Epidermal melanocyte (primary cell): ENCODE results near the gene CDC45.

Experiments used
- DNase-seq: peaks from one replicate; pipeline ENCODE4 v3.0.0; 2011; ENCODE audit warnings: low spot score; ENCODE audit not compliant: insufficient read length

Gene CDC45

GRCh38 chr22:19467912-19468311 is 11.8 kb upstream of the CDC45 start:
- no peak for DNase-seq

- no peak for DNase-seq
Measured at GRCh38 chr22:19469421-19469820, 10.3 kb upstream of the CDC45 start.

- no peak for DNase-seq
Measured at GRCh38 chr22:19470010-19470409, 9.7 kb upstream of the CDC45 start.

DNA sequence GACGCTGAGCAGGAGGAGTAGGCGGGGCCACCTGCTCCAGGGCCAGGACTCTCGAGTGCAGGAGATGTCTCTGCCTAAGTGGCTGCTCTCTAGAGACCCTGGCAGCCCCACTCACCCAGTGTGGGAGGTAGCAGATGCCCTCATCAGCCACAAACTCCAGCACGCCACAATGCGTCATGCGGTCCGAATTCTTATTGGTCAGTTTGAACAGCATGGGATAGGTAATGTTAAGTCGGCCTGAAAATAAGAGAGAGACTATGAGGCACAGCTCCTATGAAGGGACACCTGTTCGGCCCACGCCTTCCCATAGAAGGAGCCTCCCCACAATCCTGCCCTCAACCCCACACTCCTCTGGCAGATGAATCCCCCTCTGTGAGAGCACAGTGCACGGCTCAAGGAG is 8.1 kb upstream of the CDC45 start:
- no peak for DNase-seq

GRCh38 chr22:19472233-19472632 is 7.5 kb upstream of the CDC45 start:
- no peak for DNase-seq

GRCh38 chr22:19473578-19473977 is 6.1 kb upstream of the CDC45 start:
- no peak for DNase-seq

DNA sequence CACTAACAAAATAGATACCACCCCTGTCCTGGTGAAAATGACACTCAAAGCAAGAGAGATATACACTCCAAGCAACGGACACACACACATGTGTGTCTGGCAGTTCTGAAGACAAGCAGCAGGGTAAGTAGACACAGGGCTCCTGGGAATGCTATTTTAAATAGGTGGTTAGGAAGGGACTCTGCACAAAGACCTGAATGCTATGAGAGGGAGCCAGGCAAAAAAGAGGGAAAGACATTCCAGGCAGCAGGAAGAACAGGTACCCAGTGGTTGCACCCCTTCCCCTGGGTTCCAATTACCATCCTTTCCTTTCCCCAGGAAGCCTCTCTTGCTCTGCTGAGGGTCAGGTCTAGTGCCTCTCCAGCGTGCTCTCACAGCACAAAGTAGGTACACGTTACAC is 3.7 kb upstream of the CDC45 start:
- DNase-seq, result no peak

- DNase-seq, result no peak
Measured at GRCh38 chr22:19477321-19478044, 2.2 kb upstream of the CDC45 start.

GRCh38 chr22:19478045-19478900 is 1.4 kb upstream of the CDC45 start:
- DNase-seq, result no peak

DNA sequence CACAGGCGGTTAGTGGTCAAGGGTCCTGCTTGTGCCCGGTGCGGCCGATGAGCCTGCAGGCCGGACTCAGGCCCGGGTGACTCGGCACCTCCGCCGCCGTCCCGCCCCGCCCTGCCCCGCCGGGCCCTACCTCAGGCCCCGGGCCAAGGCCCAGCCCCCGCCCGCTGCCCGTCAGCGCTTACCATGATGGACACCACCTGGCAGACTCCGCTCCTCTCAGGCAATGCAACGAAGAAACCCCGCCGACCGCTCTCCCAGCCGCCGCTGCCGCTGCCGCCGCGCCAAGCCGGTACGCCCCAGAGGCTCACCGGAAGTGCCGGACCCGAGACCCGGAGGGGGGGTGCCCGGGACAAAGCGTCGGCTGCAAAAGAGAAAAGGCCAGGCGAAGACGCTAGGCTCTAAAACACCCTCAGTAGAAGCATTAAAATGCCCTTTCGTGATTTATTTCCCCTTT is 792 bp upstream of the CDC45 start, which contains the start of gene UFD1:
Gene UFD1 (minus strand): TSS at position 293 of the 454 bp plus-strand sequence. CDS start 108 bp downstream, at position 185.
- peak; percentile 79 for DNase-seq

GRCh38 chr22:19480173-19480568 is 451 bp downstream of the CDC45 start:
- no peak for DNase-seq

GRCh38 chr22:19480789-19481188 is 1.1 kb downstream of the CDC45 start:
- DNase-seq, result no peak

GRCh38 chr22:19482297-19482696 is 2.6 kb downstream of the CDC45 start:
- no peak for DNase-seq

DNA sequence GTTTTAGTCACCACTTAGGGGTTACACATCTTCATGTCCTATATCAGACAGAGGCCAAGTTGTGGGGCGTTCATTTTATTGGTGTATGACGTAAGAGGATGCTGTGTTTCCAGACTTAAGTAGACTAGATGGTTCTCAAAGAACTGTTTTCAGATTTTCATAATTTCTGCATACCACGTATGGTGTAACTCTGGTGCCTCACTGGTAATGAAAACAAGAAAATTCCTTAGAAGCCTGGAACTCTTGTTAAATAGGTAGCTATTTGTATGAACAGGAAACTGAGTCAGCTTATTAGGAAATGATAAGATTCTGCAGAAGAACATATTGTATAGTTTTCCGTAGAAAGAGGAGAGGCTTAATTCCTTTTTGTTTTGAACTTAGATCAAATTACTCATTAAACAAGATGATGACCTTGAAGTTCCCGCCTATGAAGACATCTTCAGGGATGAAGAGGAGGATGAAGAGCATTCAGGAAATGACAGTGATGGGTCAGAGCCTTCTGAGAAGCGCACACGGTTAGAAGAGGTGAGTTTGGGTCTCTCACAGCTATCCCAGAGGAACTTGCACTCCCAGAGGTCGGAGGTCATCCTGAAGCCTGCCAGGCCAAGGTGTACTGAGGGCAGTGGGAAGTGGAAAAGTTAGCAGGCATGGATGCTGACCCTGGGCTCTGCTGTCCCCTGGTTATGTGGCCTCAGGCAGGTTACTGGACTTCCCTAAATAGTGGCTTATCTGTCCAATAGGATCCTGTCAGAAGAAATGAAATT is 3.9 kb downstream of the CDC45 start:
- no peak for DNase-seq

GRCh38 chr22:19488285-19488684 is 8.6 kb downstream of the CDC45 start:
- DNase-seq, result no peak

- peak; percentile 42 for DNase-seq
Measured at GRCh38 chr22:19488884-19489843, 9.4 kb downstream of the CDC45 start.

DNA sequence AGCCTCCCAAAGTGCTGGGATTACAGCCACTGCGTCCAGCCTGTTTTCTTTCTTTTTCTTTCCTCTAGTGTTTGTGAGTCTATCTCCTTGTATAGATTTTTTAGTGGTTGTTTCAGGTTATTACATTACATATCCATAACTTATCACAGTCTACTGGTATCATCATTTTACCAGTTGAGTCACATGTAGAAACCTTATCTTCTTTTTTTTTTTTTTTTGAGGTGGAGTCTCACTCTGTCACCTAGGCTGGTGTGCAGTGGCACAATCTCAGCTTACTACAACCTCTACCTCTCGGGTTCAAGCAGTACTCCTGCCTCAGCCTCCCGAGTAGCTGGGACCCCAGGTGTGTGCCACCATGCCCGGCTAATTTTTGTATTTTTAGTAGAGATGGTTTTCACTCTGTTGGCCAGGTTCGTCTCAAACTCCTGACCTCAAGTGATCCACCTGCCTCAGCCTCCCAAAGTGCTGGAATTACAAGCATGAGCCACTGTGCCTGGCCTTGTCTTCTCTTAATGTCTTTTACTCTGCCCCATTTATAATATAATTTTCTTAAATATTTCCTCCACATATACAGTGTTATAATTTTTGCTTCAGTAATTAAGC is 11.0 kb downstream of the CDC45 start:
- no peak for DNase-seq

DNA sequence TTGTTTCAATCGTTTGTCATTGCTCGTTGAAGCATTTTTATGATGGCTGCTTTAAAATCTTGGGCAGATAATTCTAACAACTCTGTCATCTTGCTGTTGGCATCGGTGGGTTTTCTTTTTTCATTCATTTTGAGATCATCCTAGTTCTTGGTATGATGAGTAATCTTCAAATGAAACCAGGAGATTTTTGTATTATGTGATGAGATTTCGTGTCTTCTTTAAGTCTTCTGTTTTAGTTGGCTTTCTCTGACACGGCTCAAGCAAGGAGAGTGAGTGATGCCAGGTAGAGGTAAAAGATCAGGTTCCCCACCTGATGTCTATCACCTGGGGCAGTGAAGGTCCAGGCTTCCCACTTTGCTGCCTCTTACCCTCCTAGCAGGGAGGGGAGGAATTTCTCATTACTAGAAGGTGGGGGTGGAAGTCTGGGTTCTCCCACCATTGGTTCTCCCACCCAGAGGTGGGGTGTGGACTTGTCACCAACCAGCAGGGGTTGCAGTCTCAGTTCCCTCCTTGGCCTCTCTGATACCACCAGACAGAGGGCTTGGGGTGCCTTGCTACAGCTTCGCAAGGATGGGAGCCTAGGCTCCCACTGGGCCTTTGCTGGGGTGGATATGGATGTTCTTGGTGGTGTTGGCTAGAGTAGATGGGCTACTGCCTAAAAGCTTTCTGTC is 12.9 kb downstream of the CDC45 start:
- DNase-seq, result no peak

GRCh38 chr22:19494001-19494560 is 14.4 kb downstream of the CDC45 start:
- no peak for DNase-seq
